Smooth muscle cell (in vitro differentiated cells): ENCODE data around the gene ANKRD61. TPM values are rescaled to one million over a fixed set of nuclear protein-coding genes. Genes with fewer than 3 reads are reported as not detected.

Experiments
- DNase-seq: peaks from one replicate; lab custom pipeline; 2025; ENCODE audit not compliant: unreplicated experiment; lab: John Stamatoyannopoulos, UW
- H2AFZ ChIP-seq: fragments of 200-600 bp; sonication (generic); 2 replicates; pipeline ENCODE4 v1.6.0; 2016; ENCODE audit warnings: antibody characterized with exemption, low read depth, mild to moderate bottlenecking
- H3F3A ChIP-seq: fragments of 200-600 bp; sonication (generic); 2 replicates; pipeline ENCODE4 v1.6.0; 2017; ENCODE audit warnings: antibody characterized with exemption, low read depth
- H3K27ac ChIP-seq: fragments of 200-600 bp; sonication (generic); 2 replicates; pipeline ENCODE4 v1.5.1; 2016; ENCODE audit warnings: low read depth, mild to moderate bottlenecking
- H3K27me3 ChIP-seq: fragments of 200-600 bp; sonication (generic); 2 replicates; pipeline ENCODE4 v1.6.1; 2016; ENCODE audit warnings: low read depth, mild to moderate bottlenecking
- H3K36me3 ChIP-seq: fragments of 200-600 bp; sonication (generic); 2 replicates; pipeline ENCODE4 v1.5.1; 2016; ENCODE audit warnings: low read depth
- H3K4me1 ChIP-seq: fragments of 200-600 bp; sonication (generic); 2 replicates; pipeline ENCODE4 v1.5.1; 2016; ENCODE audit warnings: low read depth
- H3K4me2 ChIP-seq: fragments of 200-600 bp; sonication (generic); 2 replicates; pipeline ENCODE4 v1.6.0; 2016; ENCODE audit warnings: mild to moderate bottlenecking
- H3K4me3 ChIP-seq: fragments of 200-600 bp; sonication (generic); 2 replicates; pipeline ENCODE4 v1.5.1; 2016; ENCODE audit warnings: mild to moderate bottlenecking
- H3K79me2 ChIP-seq: fragments of 200-600 bp; sonication (generic); 2 replicates; pipeline ENCODE4 v1.6.0; 2016; ENCODE audit warnings: low read depth, mild to moderate bottlenecking
- H3K9ac ChIP-seq: fragments of 200-600 bp; sonication (generic); 2 replicates; pipeline ENCODE4 v1.6.0; 2016; ENCODE audit warnings: low read depth
- H3K9me3 ChIP-seq: fragments of 200-600 bp; sonication (generic); replicated peaks from 2 replicates; pipeline ENCODE4 v1.5.1; 2016; ENCODE audit warnings: low read depth
- H4K20me1 ChIP-seq: fragments of 200-600 bp; sonication (generic); 2 replicates; pipeline ENCODE4 v1.6.0; 2016; ENCODE audit warnings: low read depth
- WGBS: methylation state at CpG from one replicate; pipeline ENCODE4 v1.1.7; 2016; ENCODE audit warnings: low lambda C conversion rate; 5-methylcytosine and 5-hydroxymethylcytosine counted together
- polyA plus RNA-seq: library from polyadenylated mRNA; unstranded; fragments of >200 nt; fragmentation: Nextera tagmentation; extraction: Ambion mirVana; gene quantifications from 2 replicates; pipeline ENCODE4 v1.2.1, GENCODE V29; 2016
- total RNA-seq: library from RNA; depleted of rRNA; stranded (reverse); fragments of >200 nt; gene quantifications from 2 replicates; pipeline ENCODE4 v1.2.3, GENCODE V29; 2014
- TF ChIP-seq, protein P1 (sequence below): fragments of 200-600 bp; sonication (generic); IDR thresholded peaks from 2 replicates; pipeline ENCODE4 v1.5.1; 2017; ENCODE audit warnings: borderline replicate concordance, mild to moderate bottlenecking, antibody characterized with exemption; ENCODE audit not compliant: insufficient read depth, poor library complexity, severe bottlenecking

Gene ANKRD61
- total and polyA plus RNA-seq, 2 experiments from 2014 or later = 0.16 TPM; not detected in 1

DNA sequence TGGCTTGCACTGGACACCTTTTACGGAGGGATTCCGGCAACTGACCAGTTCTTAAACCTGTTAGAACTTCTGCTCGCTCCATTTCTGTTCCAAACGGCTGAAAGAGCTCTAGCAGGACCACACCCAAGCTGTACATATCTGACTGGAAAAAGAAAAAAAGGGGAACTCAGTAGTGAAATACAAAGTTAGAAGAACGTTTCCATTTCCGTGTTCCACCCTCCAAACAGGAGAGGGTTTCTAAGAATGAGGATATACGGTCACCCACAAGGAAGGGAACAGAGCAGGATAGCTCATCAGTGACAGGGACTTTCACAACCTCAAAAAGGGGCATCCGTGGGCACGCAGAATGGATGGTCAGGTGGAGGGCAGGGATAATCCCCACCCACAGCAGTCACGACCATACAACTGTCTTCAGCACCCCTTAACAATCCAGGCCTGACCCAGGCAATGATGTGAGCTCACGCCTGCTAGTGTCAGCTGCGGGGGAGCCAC, 4.3 kb upstream of the ANKRD61 start:
- Histone ChIP-seq H3K9ac (no peak overlapping the region), H3K4me2 (no peak overlapping the region), H3K36me3 (peaks cover 14% of the 10 kb centered on the region), H3K79me2 (no peaks in the 10 kb centered on the region), H3K9me3 (no peaks in the 10 kb centered on the region), H2AFZ (no peak overlapping the region), H3K4me3 (no peak overlapping the region), H3K4me1 (no peaks in the 10 kb centered on the region), H3K27ac (no peak overlapping the region), H3F3A (no peaks in the 10 kb centered on the region), H3K27me3 (no peaks in the 10 kb centered on the region), H4K20me1 (peaks cover 13% of the 10 kb centered on the region)
- 89% methylated on average over 12 of the region's 12 CpGs for WGBS
- DNase-seq = no peak
- TF ChIP-seq, protein P1, sequence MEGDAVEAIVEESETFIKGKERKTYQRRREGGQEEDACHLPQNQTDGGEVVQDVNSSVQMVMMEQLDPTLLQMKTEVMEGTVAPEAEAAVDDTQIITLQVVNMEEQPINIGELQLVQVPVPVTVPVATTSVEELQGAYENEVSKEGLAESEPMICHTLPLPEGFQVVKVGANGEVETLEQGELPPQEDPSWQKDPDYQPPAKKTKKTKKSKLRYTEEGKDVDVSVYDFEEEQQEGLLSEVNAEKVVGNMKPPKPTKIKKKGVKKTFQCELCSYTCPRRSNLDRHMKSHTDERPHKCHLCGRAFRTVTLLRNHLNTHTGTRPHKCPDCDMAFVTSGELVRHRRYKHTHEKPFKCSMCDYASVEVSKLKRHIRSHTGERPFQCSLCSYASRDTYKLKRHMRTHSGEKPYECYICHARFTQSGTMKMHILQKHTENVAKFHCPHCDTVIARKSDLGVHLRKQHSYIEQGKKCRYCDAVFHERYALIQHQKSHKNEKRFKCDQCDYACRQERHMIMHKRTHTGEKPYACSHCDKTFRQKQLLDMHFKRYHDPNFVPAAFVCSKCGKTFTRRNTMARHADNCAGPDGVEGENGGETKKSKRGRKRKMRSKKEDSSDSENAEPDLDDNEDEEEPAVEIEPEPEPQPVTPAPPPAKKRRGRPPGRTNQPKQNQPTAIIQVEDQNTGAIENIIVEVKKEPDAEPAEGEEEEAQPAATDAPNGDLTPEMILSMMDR = no peak

DNA sequence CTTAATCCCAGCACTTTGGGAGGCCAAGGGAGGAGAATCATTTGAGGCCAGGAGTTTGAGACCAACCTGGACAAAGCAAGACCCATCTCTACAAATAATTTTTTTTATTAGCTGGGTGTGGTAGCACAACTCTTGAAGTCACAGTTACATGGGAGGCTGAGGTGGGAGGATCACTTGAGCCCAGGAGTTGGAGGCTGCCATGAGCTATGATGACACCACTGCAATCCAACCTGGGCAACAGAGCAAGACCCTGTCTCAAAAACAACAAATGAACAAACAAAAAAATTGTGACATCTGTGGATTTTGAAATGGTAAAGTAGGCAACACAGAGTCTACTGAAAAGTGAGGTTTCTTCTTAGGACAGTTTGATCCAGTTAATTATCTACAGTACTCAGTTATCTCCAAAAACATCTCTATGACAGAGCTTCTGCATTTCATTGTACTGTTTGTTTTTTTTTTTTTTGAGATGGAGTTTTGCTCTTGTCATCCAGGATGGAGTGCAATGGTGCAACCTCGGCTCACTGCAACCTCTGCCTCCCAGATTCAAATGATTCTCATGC, 3.3 kb upstream of the ANKRD61 start:
- Histone ChIP-seq H3K36me3 (peaks cover 4% of the 10 kb centered on the region), H3K4me1 (no peaks in the 10 kb centered on the region), H3K4me2 (no peak overlapping the region), H3K79me2 (no peaks in the 10 kb centered on the region), H3K27ac (no peak overlapping the region), H3F3A (no peaks in the 10 kb centered on the region), H3K4me3 (no peak overlapping the region), H3K9me3 (no peaks in the 10 kb centered on the region), H3K9ac (no peak overlapping the region), H3K27me3 (no peaks in the 10 kb centered on the region), H4K20me1 (peaks cover 16% of the 10 kb centered on the region), H2AFZ (no peak overlapping the region)
- 100% methylated on average over 1 of the region's 1 CpG for WGBS
- DNase-seq = no peak
- TF ChIP-seq, protein P1 = no peak

DNA sequence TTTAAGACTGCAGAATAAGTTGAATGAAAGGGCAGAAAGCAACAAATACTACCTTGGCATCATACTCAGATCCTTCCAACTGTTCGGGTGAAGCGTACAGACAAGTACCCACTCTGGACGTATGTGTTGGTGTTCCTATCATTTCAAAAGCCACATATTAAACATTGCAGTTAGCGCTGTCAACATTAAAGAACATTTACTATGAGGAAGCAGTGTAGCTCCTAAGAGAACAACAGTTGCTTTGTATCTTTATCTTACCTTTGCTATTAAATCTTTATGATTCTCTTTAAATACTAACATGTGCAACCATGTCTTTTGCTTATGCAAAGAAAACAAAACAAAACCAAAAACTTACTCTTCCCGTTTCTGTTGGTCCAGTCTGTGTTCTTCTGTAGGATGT, 2.6 kb upstream of the ANKRD61 start:
- H3K4me3 ChIP-seq = no peak overlapping the region
- 95% methylated on average over 5 of the region's 5 CpGs for WGBS

More for the DNA sequence above, 2.6 kb upstream of the ANKRD61 start:
- H3K4me1 ChIP-seq = no peaks in the 10 kb centered on the region
- no peak overlapping the region for H2AFZ ChIP-seq
- no peaks in the 10 kb centered on the region for H3K27me3 ChIP-seq
- no peaks in the 10 kb centered on the region for H3F3A ChIP-seq
- DNase-seq = no peak
- H3K9me3 ChIP-seq = no peaks in the 10 kb centered on the region
- TF ChIP-seq, protein P1 = no peak
- no peak overlapping the region for H3K9ac ChIP-seq
- no peaks in the 10 kb centered on the region for H3K79me2 ChIP-seq
- H3K4me2 ChIP-seq = no peak overlapping the region
- H3K27ac ChIP-seq = no peak overlapping the region
- peaks cover 23% of the 10 kb centered on the region for H4K20me1 ChIP-seq
- peaks cover 5% of the 10 kb centered on the region for H3K36me3 ChIP-seq
